ENCODE results near the gene ARPC4. TPM values are rescaled to one million over a fixed set of nuclear protein-coding genes. Genes with fewer than 3 reads are reported as not detected.

Gene ARPC4
- total RNA-seq, 4 donors from 2014 or later, result 96.3 to 169 (median 125) TPM

- WGBS, 2 donors, result 30 to 35% methylated on average over 17 of the region's 17 CpGs
- Histone ChIP-seq H3K4me3 (peak overlapping the region; percentile 56 to 74 (median 62)), H3K27me3 (no peaks in the 10 kb centered on the region), H3K36me3 (peaks cover 0 to 78% (median 7%) of the 10 kb centered on the region in 3 donors), H3K9me3 (no peaks in the 10 kb centered on the region), H3K27ac (peak overlapping the region; percentile 69 to 94 (median 88)), H3K4me1 (peaks cover 0 to 45% (median 24%) of the 10 kb centered on the region in 4 donors)
- no peak for DNase-seq (ENCODE audit: low spot score in 2 of 2)
- TF ChIP-seq EP300 (IDR thresholded peaks at IDR 0.05) (no peak), CTCF (IDR thresholded peaks at IDR 0.05) (no peak), POLR2A (IDR thresholded peaks at IDR 0.05) (no peak)
Measured at GRCh38 chr3:9750556-9751411, 42.1 kb upstream of the ARPC4 start.

- Histone ChIP-seq H3K4me1 (peaks cover 0 to 35% (median 18%) of the 10 kb centered on the region in 4 donors), H3K36me3 (peaks cover 8 to 86% (median 8%) of the 10 kb centered on the region in 3 donors), H3K9me3 (no peaks in the 10 kb centered on the region), H3K27ac (peak overlapping the region in 1 of 4 donors; percentile 39), H3K4me3 (no peak overlapping the region), H3K27me3 (no peaks in the 10 kb centered on the region)
- WGBS, 2 donors, result 71 to 75% methylated on average over 8 of the region's 8 CpGs
- DNase-seq (ENCODE audit: low spot score in 2 of 2), result no peak
- TF ChIP-seq CTCF (IDR thresholded peaks at IDR 0.05), result no peak
- TF ChIP-seq POLR2A (IDR thresholded peaks at IDR 0.05), result no peak
- TF ChIP-seq EP300 (IDR thresholded peaks at IDR 0.05), result no peak
Measured at GRCh38 chr3:9754678-9755077, 38.2 kb upstream of the ARPC4 start.

GRCh38 chr3:9757427-9757826 is 35.5 kb upstream of the ARPC4 start:
- H3K36me3 ChIP-seq, result peaks cover 8 to 100% (median 8%) of the 10 kb centered on the region in 3 donors
- peaks cover 0 to 15% (median 4%) of the 10 kb centered on the region in 4 donors for H3K4me1 ChIP-seq
- 84 to 87% methylated on average over 13 of the region's 13 CpGs for WGBS, 2 donors
- no peak overlapping the region for H3K4me3 ChIP-seq
- no peak for DNase-seq (ENCODE audit: low spot score in 2 of 2)
- H3K9me3 ChIP-seq, result no peaks in the 10 kb centered on the region
- no peak overlapping the region for H3K27ac ChIP-seq
- TF ChIP-seq EP300 (IDR thresholded peaks at IDR 0.05), result no peak
- no peak for TF ChIP-seq POLR2A (IDR thresholded peaks at IDR 0.05)
- TF ChIP-seq CTCF (IDR thresholded peaks at IDR 0.05), result no peak
- H3K27me3 ChIP-seq, result no peaks in the 10 kb centered on the region

- Histone ChIP-seq H3K9me3 (no peaks in the 10 kb centered on the region), H3K36me3 (peaks cover 8 to 92% (median 8%) of the 10 kb centered on the region in 3 donors), H3K27ac (no peak overlapping the region), H3K4me3 (no peak overlapping the region), H3K4me1 (no peaks in the 10 kb centered on the region), H3K27me3 (no peaks in the 10 kb centered on the region)
- DNase-seq (ENCODE audit: low spot score in 2 of 2), result no peak
- 92 to 94% methylated on average over 10 of the region's 10 CpGs for WGBS, 2 donors
- TF ChIP-seq EP300 (IDR thresholded peaks at IDR 0.05) (no peak), CTCF (IDR thresholded peaks at IDR 0.05) (no peak), POLR2A (IDR thresholded peaks at IDR 0.05) (no peak)
Measured at GRCh38 chr3:9760779-9761505, 31.9 kb upstream of the ARPC4 start.

GRCh38 chr3:9761919-9762318 is 31.0 kb upstream of the ARPC4 start:
- DNase-seq (ENCODE audit: low spot score in 2 of 2), result no peak
- H3K27ac ChIP-seq, result no peak overlapping the region
- WGBS, 2 donors, result 90 to 95% methylated on average over 5 of the region's 5 CpGs
- H3K4me3 ChIP-seq, result no peak overlapping the region
- peaks cover under 1 to 85% (median 4%) of the 10 kb centered on the region in 3 donors for H3K36me3 ChIP-seq
- no peaks in the 10 kb centered on the region for H3K9me3 ChIP-seq
- H3K4me1 ChIP-seq, result peaks cover 0 to 3% (median 0%) of the 10 kb centered on the region in 4 donors
- TF ChIP-seq POLR2A (IDR thresholded peaks at IDR 0.05) (no peak), CTCF (IDR thresholded peaks at IDR 0.05) (no peak)
- no peaks in the 10 kb centered on the region for H3K27me3 ChIP-seq
